HepG2 (cell line): ENCODE results near the gene RPS6KB1. TPM values are rescaled to one million over a fixed set of nuclear protein-coding genes. Genes with fewer than 3 reads are reported as not detected.

Experiments
- ASH2L ChIP-seq: fragments of 300-600, 200-600 bp; sonication (generic); IDR thresholded peaks from 2 replicates; pipeline ENCODE4 v1.7.0; 2017; ENCODE audit warnings: low read depth, mild to moderate bottlenecking, moderate library complexity, mixed read lengths, low read length; ENCODE audit not compliant: insufficient read length
- ATF1 ChIP-seq: IDR thresholded peaks from 2 replicates; pipeline ENCODE4 v1.6.1; 2016; ENCODE audit warnings: mild to moderate bottlenecking, control low read depth
- ATM ChIP-seq: fragments of 450-650 bp; IDR thresholded peaks from 2 replicates; pipeline ENCODE4 v1.7.1; 2017; ENCODE audit warnings: mild to moderate bottlenecking, borderline replicate concordance
- CAMTA2 ChIP-seq: sonication (generic); formaldehyde crosslinking; IDR thresholded peaks from 2 replicates; pipeline ENCODE4 v1.4.0; 2020; ENCODE audit warnings: mild to moderate bottlenecking, missing genetic modification reagents, borderline replicate concordance
- IKZF1 ChIP-seq: fragments of 450-650 bp; IDR thresholded peaks from 2 replicates; pipeline ENCODE4 v1.7.1; 2016
- ISX ChIP-seq: sonication (generic); formaldehyde crosslinking; conservative IDR thresholded peaks from 2 replicates; pipeline ENCODE4 v1.5.0; 2020; ENCODE audit warnings: missing genetic modification reagents
- JDP2 ChIP-seq: sonication (generic); formaldehyde crosslinking; IDR thresholded peaks from 2 replicates; pipeline ENCODE4 v1.8.1; 2022; ENCODE audit warnings: missing genetic modification reagents, borderline replicate concordance
- LBX2 ChIP-seq: sonication (generic); formaldehyde crosslinking; IDR thresholded peaks from 2 replicates; pipeline ENCODE4 v1.5.0; 2020; ENCODE audit warnings: missing genetic modification reagents, mild to moderate bottlenecking, borderline replicate concordance
- MED1 ChIP-seq: sonication (generic); formaldehyde crosslinking; IDR thresholded peaks from 2 replicates; pipeline ENCODE4 v1.4.0; 2020; ENCODE audit warnings: missing genetic modification reagents
- NFIC ChIP-seq: IDR thresholded peaks from 2 replicates; pipeline ENCODE4 v1.6.1; 2012; ENCODE audit warnings: mild to moderate bottlenecking, low read length, inconsistent platforms
- POGZ ChIP-seq: sonication (generic); formaldehyde crosslinking; IDR thresholded peaks from 2 replicates; pipeline ENCODE4 v1.4.0; 2020; ENCODE audit warnings: mild to moderate bottlenecking, missing genetic modification reagents
- RFXANK ChIP-seq: IDR thresholded peaks from 2 replicates; pipeline ENCODE4 v1.6.1; 2016
- RORA ChIP-seq: sonication (generic); formaldehyde crosslinking; IDR thresholded peaks from 2 replicates; pipeline ENCODE4 v1.5.0; 2020; ENCODE audit warnings: mild to moderate bottlenecking, missing genetic modification reagents, moderate library complexity
- SIX4 ChIP-seq: sonication (generic); formaldehyde crosslinking; IDR thresholded peaks from 2 replicates; pipeline ENCODE4 v1.4.0; 2020; ENCODE audit warnings: missing genetic modification reagents
- STAG1 ChIP-seq: sonication (generic); formaldehyde crosslinking; IDR thresholded peaks from 2 replicates; pipeline ENCODE4 v1.4.0; 2020; ENCODE audit warnings: missing genetic modification reagents
- TEAD3 ChIP-seq: optimal IDR thresholded peaks from 2 replicates; pipeline ENCODE3; 2016; ENCODE audit warnings: borderline replicate concordance
- ZBTB25 ChIP-seq: IDR thresholded peaks from 2 replicates; pipeline ENCODE4 v1.6.1; 2018; ENCODE audit warnings: missing genetic modification reagents
- ZNF18 ChIP-seq: sonication (generic); formaldehyde crosslinking; IDR thresholded peaks from 2 replicates; pipeline ENCODE4 v1.8.0; 2022; ENCODE audit warnings: mild to moderate bottlenecking, missing genetic modification reagents; ENCODE audit not compliant: insufficient replicate concordance
- ZNF280D ChIP-seq: sonication (generic); formaldehyde crosslinking; IDR thresholded peaks from 2 replicates; pipeline ENCODE4 v1.5.1; 2020; ENCODE audit warnings: mild to moderate bottlenecking, missing genetic modification reagents
- ZNF317 ChIP-seq: sonication (generic); formaldehyde crosslinking; IDR thresholded peaks from 2 replicates; pipeline ENCODE4 v1.5.0; 2020; ENCODE audit warnings: mild to moderate bottlenecking, missing genetic modification reagents
- ZNF543 ChIP-seq: sonication (generic); formaldehyde crosslinking; IDR thresholded peaks from 2 replicates; pipeline ENCODE4 v1.4.0; 2020; ENCODE audit warnings: mild to moderate bottlenecking, missing genetic modification reagents
- ZNF605 ChIP-seq: sonication (generic); formaldehyde crosslinking; IDR thresholded peaks from 2 replicates; pipeline ENCODE4 v1.8.0; 2022; ENCODE audit warnings: mild to moderate bottlenecking, missing genetic modification reagents
- ZNF619 ChIP-seq: sonication (generic); formaldehyde crosslinking; IDR thresholded peaks from 2 replicates; pipeline ENCODE4 v1.4.0; 2020; ENCODE audit warnings: mild to moderate bottlenecking, missing genetic modification reagents
- ZNF784 ChIP-seq: sonication (generic); formaldehyde crosslinking; IDR thresholded peaks from 2 replicates; pipeline ENCODE4 v1.5.1; 2020; ENCODE audit warnings: missing genetic modification reagents, mild to moderate bottlenecking, borderline replicate concordance
- ZNF839 ChIP-seq: sonication (generic); formaldehyde crosslinking; IDR thresholded peaks from 2 replicates; pipeline ENCODE4 v1.4.0; 2020; ENCODE audit warnings: missing genetic modification reagents, mild to moderate bottlenecking, borderline replicate concordance
- polyA plus RNA-seq, 8 experiments: library from polyadenylated mRNA; depleted of rRNA in 3 of 8; stranded (reverse) in 7 of 8; unstranded in 1 of 8; fragments of >200 nt; fragmentation: Illumina TruSeq in 4 of 8; extraction: Trizol in 4 of 8; gene quantifications; 2 replicates each; pipeline versions ENCODE4 v1.2.1 to v1.2.3, GENCODE V29; 2011 to 2016; ENCODE audit warnings: low read depth in 4 of 8, missing spikeins in 1 of 8, mixed read lengths in 1 of 8; ENCODE audit not compliant: insufficient read depth in 1 of 8
- total RNA-seq, 5 experiments: library from RNA; depleted of rRNA; stranded (reverse); fragments of >200 nt; fragmentation: Illumina TruSeq; extraction: Trizol; gene quantifications; 2 replicates each; pipeline ENCODE4 v1.2.3, GENCODE V29; 2016; ENCODE audit warnings: low read depth in 1 of 5

RPS6KB1 gene
- total and polyA plus RNA-seq, 2 of the 13 experiments (the other 11 are each of a cell fraction or from before 2014, with no cell fraction given): 16.5 to 42.2 TPM

GRCh38 chr17:59853168-59853918 is 39.6 kb upstream of the RPS6KB1 start (continued):
- TF ChIP-seq ZBTB25 (CRISPR knock-in tag) (peak; percentile 94), ZNF280D (CRISPR knock-in tag) (peak; percentile 98), JDP2 (no peak), ZNF839 (CRISPR knock-in tag) (no peak; the same call in 1 of the 2 replicates), ATM (no peak), NFIC (peak; percentile 85), ATF1 (CRISPR knock-in tag) (0 out of 2 replicates have a peak, but pooled peaks have one; percentile 21), ZNF317 (peak; percentile 89), ASH2L (peak; percentile 71), ISX (no peak), LBX2 (CRISPR knock-in tag) (no peak), IKZF1 (no peak), STAG1 (CRISPR knock-in tag) (peak; percentile 75), SIX4 (CRISPR knock-in tag) (peak; percentile 60; the same call in 1 of the 2 replicates), ZNF619 (CRISPR knock-in tag) (no peak), ZNF605 (CRISPR knock-in tag) (peak; percentile 89), RFXANK (CRISPR knock-in tag) (0 out of 2 replicates have a peak, but pooled peaks have one; percentile 70), TEAD3 (CRISPR knock-in tag) (peak; percentile 92), ZNF543 (no peak), ZNF18 (peak; percentile 52), ZNF784 (CRISPR knock-in tag) (peak; percentile 57; the same call in 1 of the 2 replicates), POGZ (CRISPR knock-in tag) (peak; percentile 100), CAMTA2 (no peak), RORA (CRISPR knock-in tag) (no peak), MED1 (CRISPR knock-in tag) (peak; percentile 100)
